NCI-H2171 (cell line): ENCODE data around the gene TOMM6.

ENCODE experiments used
- DNase-seq: peaks from one replicate; lab custom pipeline; 2025; lab: John Stamatoyannopoulos, UW

TOMM6 gene

GRCh38 chr6:41824571-41825569 lies 37.4 kb downstream of the TOMM6 start:
- no peak for DNase-seq

GRCh38 chr6:41826343-41827022 lies 39.0 kb downstream of the TOMM6 start:
- DNase-seq: no peak

DNA sequence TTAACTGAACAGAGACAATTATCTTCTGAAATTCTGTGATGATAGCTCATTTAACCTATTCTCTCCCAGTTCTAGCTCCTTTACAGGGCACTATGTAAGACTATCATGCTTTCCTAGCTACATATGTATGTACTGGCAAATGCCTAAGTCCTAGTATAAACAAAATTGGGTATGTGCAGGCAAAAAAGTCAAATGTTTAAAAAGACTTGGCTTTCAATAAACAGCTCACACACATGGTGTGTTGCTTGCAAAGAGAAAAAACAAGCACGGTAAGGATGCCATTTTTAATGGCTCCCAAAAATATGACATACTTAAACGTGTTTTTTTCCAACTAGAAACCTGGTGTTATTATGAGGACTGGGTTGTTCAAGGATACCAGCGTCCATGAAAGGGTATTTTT lies 44.8 kb downstream of the TOMM6 start:
- DNase-seq: no peak

DNA sequence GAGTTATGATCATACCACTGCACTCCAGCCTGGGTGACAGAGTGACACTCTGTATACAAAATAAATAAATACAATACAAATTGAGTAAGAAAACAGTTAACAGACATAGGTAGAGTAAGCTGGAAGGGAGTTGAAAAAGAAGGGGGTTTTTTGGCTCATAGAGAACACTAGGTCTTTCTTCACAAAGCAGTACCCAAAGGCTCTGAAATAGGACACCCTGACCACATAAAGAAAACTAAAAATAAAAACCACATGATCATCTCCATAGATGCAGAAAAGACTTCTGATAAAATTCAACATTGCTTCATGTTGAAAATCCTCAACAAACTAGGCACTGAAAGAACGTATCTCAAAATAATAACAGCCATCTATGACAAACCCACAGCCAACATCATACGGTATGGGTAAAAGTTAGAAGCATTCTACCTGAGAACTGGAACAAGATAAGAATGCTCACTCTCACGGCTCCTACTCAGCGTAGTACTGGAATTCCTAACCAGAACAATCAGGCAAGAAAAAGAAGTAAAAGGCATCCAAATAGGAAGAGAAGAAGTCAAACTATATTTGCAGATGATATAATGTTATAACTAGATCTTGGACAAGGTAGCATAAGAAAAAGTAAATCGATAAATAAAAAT lies 48.6 kb downstream of the TOMM6 start:
- DNase-seq: no peak

DNA sequence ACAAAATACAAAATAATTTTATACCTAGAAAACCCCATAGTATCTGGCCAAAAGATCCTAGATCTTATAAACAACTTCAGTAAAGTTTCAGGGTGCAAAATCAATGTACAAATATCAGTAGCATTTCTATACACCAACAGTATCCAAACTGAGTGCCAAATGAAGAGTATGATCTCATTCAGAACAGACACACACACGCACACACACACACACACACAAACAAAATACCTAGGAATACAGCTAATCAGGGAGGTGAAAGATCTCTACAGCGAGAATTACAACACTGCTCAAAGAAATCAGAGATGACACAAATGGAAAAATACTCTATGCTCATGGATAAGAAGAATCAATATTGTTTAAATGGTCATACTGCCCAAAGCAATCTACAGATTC lies 49.2 kb downstream of the TOMM6 start:
- DNase-seq: no peak
